ENCODE measurements around the gene NEUROD2.

Gene NEUROD2

GRCh38 chr17:39618956-39619785, 11.5 kb upstream of the NEUROD2 start:
- no peak for DNase-seq (ENCODE audit: low read depth, low spot score)

DNA sequence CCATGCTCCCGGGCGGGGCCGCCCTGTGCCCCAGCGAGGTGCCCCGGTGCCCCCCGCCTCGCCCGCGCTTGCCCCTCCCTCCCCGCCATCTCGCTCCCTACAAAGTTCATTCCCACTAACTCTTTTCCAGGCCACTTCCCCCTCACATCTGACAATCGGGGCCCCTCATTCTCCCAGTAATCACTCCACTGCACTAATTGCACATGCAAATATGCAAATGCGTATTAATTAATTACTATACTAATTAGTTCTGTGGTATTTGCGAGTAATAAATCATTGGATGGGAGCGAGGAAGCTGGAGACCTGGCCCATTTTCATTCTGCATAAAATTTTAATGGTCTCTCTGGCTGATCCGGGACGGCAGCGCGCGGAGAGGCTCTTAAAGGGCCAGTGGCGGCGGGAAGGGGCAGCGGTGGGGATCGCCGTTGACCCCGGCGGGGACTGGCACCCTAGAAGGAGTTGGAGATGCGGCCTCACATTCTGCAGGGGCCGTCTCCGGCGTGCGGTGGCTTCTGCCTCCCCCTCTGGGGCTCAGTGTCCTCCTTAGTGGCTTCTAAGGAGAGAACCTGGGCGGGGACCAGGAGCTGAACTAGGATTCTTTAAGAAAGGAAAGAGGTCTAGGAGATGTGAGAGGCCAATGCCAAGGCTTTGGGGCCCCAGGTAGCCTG, 10.7 kb upstream of the NEUROD2 start:
- DNase-seq (ENCODE audit: low read depth, low spot score) = no peak

GRCh38 chr17:39617446-39618245, 9.9 kb upstream of the NEUROD2 start:
- DNase-seq (ENCODE audit: low read depth, low spot score) = no peak

DNA sequence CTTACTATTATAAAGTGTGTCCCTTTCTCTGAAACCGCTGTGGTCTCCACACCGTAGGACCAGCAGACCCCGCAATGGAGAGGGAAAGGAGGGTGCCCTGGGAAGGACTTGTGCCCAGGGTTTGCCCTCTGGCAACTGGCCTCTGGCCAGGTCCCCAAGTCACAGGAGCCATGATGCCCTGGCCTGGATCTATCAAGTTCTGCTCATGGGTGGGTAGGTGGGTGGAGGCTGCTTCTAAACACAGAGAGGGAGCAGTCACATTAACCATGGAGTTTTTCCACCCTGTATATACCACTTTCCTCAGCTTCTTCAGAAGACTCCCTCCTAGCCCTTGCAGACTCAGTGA, 9.4 kb upstream of the NEUROD2 start:
- no peak for DNase-seq (ENCODE audit: low read depth, low spot score)

DNA sequence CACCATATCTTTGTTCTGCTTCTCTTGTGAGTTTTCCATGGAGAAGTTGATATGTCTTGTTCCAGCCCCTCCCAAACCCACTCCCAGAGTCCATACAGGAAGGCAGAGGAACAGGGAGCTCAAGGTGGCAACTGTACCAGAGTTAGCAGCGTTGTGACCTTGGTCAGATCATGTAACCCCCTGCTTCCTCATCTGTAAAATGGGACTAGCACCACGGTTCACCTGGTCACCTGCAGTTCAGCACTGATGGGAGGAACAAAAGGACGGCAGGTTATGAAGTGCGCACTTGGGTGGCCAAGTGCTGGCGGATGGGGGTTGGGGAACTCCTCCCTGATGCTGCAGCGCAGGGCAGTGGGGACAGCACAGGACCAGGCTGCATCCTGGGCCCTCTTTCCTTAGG, 7.7 kb upstream of the NEUROD2 start:
- no peak for DNase-seq (ENCODE audit: low read depth, low spot score)

DNA sequence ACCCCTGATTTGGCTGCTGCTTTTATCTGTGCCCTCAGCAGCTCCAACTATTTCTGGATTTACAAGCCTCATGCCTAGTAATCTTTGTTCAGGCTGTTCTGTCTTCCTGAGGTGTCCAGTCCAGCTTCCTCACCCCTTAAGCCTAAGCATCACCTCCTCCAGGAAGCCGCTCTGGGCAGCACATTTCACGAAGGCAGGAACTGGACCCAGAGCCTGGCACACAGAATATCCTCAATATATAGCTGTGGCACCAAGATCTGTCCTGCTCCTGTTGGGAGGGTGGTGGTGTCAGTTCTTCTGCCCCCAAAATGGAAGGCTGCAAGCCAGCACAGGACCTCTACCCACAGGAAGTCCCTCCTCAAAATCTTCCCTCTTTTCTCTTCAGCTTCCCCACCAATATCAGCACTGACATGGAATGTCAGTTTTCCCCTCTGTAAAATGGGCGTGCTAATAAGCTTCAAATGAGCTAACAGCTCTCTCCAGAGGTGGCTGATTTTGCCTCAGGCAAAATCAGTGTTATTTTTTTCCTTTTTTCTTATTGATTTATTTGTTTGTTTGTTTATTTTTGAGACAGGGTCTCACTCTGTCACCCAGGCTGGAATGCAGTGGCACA, 6.9 kb upstream of the NEUROD2 start:
- DNase-seq (ENCODE audit: low read depth, low spot score) = no peak

- DNase-seq (ENCODE audit: low read depth, low spot score) = no peak
These were observed 5.3 kb upstream of the NEUROD2 start for GRCh38 chr17:39612935-39613464.

GRCh38 chr17:39612291-39612894, 4.7 kb upstream of the NEUROD2 start:
- no peak for DNase-seq (ENCODE audit: low read depth, low spot score)

GRCh38 chr17:39611401-39612112, 3.8 kb upstream of the NEUROD2 start:
- DNase-seq (ENCODE audit: low read depth, low spot score) = no peak

- DNase-seq (ENCODE audit: low read depth, low spot score) = no peak
These were observed 1.8 kb upstream of the NEUROD2 start for GRCh38 chr17:39609416-39610025.

GRCh38 chr17:39608142-39608981, 642 bp upstream of the NEUROD2 start:
- DNase-seq (ENCODE audit: low read depth, low spot score) = no peak

- no peak for DNase-seq (ENCODE audit: low read depth, low spot score)
These were observed 466 bp downstream of the NEUROD2 start for GRCh38 chr17:39607057-39607850.

DNA sequence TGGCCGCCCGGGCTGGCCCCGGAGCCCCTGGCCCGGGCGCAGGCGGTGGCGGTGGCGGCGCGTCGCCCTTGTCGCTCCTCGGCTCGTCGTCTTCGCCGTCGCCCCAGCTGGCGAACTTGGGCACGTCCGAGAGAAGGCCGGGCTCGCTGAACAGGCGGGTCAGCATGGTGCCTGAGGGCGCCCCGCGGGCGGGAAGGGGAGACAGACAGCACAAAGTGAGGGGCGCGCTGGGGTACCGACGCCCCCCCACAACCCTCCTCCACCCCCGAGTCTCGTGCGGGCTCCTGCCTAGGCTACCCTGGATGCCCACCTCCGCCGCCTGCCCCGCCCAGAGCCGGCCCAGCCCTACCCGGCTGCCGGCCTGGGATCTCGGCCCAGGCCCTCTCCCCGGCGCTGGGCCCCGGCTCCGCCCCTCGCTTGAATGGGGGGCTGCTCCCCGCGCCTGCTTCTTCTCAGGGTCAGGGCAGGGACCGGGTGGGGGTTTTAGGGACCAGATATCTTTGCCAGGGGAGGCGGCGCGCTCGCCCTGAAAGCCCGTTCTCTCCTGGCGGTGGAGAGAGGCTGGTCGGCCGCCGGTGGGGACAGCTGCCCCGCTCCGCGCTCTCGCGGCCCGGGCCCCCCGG, 1.2 kb downstream of the NEUROD2 start:
- DNase-seq (ENCODE audit: low read depth, low spot score) = no peak

DNA sequence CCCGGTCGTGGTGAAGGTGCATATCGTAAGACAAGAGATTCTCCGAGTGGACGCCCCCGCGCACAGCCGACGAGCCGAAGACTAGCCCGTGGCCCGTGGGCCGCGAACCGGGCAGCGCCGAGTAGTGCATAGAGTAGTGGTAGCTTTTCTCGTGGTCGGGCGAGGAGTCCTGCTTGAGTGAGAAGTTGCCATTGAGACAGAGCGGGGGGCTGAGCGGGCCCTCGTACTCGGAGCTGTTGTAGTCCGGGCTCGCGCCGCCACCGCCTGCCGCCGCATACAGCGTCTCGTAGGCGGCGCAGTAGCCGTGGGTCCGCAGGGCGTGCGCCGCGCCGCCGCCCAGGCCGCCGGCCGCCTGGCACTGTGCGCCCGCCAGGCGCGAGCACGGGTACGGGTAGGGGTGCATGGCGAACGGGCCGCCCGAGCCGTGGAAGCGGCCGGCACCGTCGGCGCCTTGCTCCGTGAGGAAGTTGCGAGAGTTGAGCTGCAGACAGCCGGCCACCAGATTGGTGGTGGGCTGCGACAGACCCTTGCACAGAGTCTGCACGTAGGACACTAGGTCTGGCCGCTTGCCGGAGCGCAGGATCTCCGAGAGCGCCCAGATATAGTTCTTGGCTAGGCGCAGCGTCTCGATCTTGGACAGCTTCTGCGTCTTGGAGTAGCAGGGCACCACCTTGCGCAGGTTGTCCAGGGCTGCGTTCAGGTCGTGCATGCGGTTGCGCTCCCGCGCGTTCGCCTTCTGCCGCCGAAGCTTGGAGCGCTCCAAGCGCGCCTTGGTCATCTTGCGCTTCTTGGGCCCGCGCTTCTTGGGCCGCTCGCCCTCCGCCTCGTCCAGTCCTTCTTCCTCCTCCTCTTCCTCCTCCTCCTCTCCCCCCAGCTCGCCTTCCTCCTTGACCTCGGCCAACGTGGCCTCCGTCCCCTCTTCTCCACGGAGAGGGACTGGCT, 2.0 kb downstream of the NEUROD2 start:
- DNase-seq (ENCODE audit: low read depth, low spot score) = no peak

GRCh38 chr17:39604911-39605491, 2.7 kb downstream of the NEUROD2 start:
- no peak for DNase-seq (ENCODE audit: low read depth, low spot score)

GRCh38 chr17:39603304-39604016, 4.3 kb downstream of the NEUROD2 start:
- no peak for DNase-seq (ENCODE audit: low read depth, low spot score)
